ENCODE results near the gene PCDHB10.
"Not testable (repeated sequence)": the region's sequence is repeated elsewhere in the genome, so short reads cannot be mapped to it uniquely, and the experiment has no call there.

Gene PCDHB10

DNA sequence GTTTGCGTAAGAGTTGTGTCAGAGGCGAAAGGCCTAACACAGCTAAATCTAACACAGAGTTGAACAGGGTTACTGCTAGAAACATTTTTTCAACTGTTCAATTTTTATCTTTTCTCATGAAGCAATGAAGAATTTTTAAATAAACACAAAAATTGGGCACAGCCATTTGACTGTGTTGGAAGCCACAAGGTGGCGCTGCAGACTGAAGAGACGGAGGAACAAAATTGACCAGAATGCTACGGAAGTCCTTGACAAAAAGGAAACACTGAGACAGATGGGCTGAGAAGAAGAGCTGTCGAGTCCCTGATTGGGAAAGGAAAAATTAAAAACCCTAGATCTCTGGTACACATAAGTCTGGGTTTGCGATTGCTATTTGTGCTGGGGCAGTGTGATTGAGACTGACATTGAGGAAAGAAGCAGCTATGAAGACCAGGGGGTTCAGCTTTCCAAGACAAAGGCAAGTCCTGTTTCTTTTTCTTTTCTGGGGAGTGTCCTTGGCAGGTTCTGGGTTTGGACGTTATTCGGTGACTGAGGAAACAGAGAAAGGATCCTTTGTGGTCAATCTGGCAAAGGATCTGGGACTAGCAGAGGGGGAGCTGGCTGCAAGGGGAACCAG lies 5.1 kb upstream of the PCDHB10 start, which contains the start of gene PCDHB9:
Gene PCDHB9, plus strand, starts transcription at position 265 of the 616 bp plus-strand sequence. Its CDS starts 158 bp downstream, at position 423.
- no peak for DNase-seq (ENCODE audit: low read depth in 1 of 2, low spot score in 1 of 2)

DNA sequence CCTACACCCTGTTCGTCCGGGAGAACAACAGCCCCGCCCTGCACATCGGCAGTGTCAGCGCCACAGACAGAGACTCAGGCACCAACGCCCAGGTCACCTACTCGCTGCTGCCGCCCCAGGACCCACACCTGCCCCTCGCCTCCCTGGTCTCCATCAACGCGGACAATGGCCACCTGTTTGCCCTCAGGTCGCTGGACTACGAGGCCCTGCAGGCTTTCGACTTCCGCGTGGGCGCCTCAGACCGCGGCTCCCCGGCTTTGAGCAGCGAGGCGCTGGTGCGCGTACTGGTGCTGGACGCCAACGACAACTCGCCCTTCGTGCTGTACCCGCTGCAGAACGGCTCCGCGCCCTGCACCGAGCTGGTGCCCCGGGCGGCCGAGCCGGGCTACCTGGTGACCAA lies 3.5 kb upstream of the PCDHB10 start:
- not testable (repeated sequence) for DNase-seq (ENCODE audit: low read depth in 1 of 2, low spot score in 1 of 2)

- not testable (repeated sequence) for DNase-seq (ENCODE audit: low read depth in 1 of 2, low spot score in 1 of 2)
Measured at GRCh38 chr5:141189131-141189530, 3.0 kb upstream of the PCDHB10 start.

- DNase-seq (ENCODE audit: low read depth in 1 of 2, low spot score in 1 of 2), result not testable (repeated sequence)
Measured at GRCh38 chr5:141194332-141194731, 2.2 kb downstream of the PCDHB10 start.

DNA sequence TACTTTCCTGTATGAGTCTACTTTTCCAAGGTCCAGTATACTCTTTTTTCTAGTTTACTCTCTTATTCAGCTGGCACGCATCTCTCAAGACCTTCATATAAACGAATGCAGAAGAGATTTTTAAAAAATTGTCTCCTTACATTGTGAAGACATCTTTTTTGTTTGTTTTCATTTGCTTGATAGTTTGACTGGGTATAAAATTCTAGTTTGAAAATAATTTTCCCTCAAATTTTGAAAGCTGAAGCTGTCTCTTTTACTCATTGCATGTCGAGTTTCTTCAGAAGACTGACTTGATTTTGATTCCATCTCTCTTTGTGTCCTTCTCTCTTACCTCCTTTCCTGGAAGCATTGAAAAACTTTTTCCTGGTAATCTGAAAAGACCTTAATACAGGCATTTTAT lies 4.2 kb downstream of the PCDHB10 start:
- no peak for DNase-seq (ENCODE audit: low read depth in 1 of 2, low spot score in 1 of 2)

DNA sequence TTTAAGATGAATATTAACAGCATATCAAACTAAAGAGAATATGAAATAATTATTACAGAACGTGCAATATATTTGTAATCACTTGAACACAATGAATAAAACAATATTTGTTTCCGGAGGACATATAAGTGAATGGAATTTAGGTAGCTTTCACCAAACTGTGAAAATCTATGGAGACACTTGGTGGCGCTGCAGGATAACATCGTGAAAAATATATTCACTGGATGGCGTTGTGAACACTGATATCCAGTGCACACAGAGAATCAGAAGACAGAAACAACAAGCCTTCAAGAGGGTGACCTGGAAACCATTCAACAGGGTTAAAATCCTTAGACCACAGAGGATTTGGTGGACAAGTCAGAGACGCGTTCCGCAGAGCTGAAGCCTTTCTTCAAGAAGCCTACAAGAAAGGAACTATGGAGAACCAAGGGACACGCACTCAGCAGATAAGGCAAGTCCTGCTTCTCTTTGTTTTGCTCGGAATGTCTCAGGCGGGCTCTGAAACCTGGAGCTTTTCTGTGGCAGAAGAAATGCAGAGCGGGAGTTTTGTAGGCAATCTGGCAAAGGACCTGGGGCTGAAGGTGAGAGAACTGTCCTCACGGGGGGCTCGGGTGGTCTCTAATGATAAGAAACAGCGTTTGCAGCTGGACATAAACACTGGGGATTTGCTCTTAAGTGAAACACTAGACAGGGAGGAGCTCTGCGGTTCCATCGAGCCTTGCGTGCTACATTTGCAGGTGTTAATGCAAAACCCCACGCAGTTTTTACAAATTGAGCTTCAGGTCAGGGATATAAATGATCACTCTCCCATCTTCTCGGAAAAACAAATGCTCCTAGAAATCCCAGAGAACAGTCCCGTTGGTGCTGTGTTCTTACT lies 7.4 kb downstream of the PCDHB10 start, which contains the start of gene PCDHB11:
Gene PCDHB11, plus strand, starts transcription at position 269 of the 877 bp plus-strand sequence. Its CDS starts 148 bp downstream, at position 417.
- no peak for DNase-seq (ENCODE audit: low read depth in 1 of 2, low spot score in 1 of 2)

GRCh38 chr5:141201126-141201525 lies 9.0 kb downstream of the PCDHB10 start:
- not testable (repeated sequence) for DNase-seq (ENCODE audit: low read depth in 1 of 2, low spot score in 1 of 2)

GRCh38 chr5:141201646-141202045 lies 9.5 kb downstream of the PCDHB10 start:
- DNase-seq (ENCODE audit: low read depth in 1 of 2, low spot score in 1 of 2), result not testable (repeated sequence)

- DNase-seq (ENCODE audit: low read depth in 1 of 2, low spot score in 1 of 2), result no peak
Measured at GRCh38 chr5:141208478-141208877, 16.3 kb downstream of the PCDHB10 start, which contains the start of gene PCDHB12. Gene PCDHB12, plus strand, starts transcription at chr5:141208719. Its CDS starts 189 bp downstream, at chr5:141208908.

- DNase-seq (ENCODE audit: low read depth in 1 of 2, low spot score in 1 of 2), result not testable (repeated sequence)
Measured at GRCh38 chr5:141210281-141210680, 18.1 kb downstream of the PCDHB10 start.

DNA sequence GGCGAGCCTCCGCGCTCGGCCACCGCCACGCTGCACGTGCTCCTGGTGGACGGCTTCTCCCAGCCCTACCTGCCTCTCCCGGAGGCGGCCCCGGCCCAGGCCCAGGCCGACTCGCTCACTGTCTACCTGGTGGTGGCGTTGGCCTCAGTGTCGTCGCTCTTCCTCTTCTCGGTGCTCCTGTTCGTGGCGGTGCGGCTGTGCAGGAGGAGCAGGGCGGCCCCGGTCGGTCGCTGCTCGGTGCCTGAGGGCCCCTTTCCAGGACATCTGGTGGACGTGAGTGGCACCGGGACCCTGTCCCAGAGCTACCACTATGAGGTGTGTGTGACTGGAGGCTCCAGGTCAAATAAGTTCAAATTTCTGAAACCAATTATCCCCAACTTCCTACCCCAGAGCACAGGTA lies 18.7 kb downstream of the PCDHB10 start:
- not testable (repeated sequence) for DNase-seq (ENCODE audit: low read depth in 1 of 2, low spot score in 1 of 2)

DNA sequence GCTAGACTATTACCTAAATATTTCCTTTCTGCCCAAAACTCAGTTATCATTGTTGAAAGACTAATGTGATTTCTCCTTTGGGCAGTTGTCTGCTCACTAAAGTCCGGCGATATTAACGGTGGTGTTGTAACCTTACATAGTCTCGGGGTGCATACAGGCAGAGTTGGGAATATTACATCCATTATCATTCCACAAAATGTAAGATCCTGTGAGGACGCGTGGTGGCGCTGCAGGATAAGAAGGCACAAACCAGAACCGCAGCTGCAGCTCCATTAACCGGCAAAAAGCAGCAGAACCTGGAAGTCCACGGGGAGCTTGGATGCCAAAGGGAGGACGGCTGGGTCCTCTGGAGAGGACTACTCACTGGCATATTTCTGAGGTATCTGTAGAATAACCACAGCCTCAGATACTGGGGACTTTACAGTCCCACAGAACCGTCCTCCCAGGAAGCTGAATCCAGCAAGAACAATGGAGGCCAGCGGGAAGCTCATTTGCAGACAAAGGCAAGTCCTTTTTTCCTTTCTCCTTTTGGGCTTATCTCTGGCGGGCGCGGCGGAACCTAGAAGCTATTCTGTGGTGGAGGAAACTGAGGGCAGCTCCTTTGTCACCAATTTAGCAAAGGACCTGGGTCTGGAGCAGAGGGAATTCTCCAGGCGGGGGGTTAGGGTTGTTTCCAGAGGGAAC lies 21.6 kb downstream of the PCDHB10 start, which contains the start of gene PCDHB13:
Gene PCDHB13, plus strand, starts transcription at position 264 of the 684 bp plus-strand sequence. Its CDS starts 205 bp downstream, at position 469.
- DNase-seq (ENCODE audit: low read depth in 1 of 2, low spot score in 1 of 2), result not testable (repeated sequence)

DNA sequence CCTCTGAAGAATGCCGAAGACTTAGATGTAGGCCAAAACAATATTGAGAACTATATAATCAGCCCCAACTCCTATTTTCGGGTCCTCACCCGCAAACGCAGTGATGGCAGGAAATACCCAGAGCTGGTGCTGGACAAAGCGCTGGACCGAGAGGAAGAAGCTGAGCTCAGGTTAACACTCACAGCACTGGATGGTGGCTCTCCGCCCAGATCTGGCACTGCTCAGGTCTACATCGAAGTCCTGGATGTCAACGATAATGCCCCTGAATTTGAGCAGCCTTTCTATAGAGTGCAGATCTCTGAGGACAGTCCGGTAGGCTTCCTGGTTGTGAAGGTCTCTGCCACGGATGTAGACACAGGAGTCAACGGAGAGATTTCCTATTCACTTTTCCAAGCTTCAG lies 22.4 kb downstream of the PCDHB10 start:
- DNase-seq (ENCODE audit: low read depth in 1 of 2, low spot score in 1 of 2), result not testable (repeated sequence)

DNA sequence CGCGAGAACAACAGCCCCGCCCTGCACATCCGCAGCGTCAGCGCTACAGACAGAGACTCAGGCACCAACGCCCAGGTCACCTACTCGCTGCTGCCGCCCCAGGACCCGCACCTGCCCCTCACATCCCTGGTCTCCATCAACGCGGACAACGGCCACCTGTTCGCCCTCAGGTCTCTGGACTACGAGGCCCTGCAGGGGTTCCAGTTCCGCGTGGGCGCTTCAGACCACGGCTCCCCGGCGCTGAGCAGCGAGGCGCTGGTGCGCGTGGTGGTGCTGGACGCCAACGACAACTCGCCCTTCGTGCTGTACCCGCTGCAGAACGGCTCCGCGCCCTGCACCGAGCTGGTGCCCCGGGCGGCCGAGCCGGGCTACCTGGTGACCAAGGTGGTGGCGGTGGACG lies 23.4 kb downstream of the PCDHB10 start:
- DNase-seq (ENCODE audit: low read depth in 1 of 2, low spot score in 1 of 2), result not testable (repeated sequence)

- not testable (repeated sequence) for DNase-seq (ENCODE audit: low read depth in 1 of 2, low spot score in 1 of 2)
Measured at GRCh38 chr5:141216035-141216434, 23.9 kb downstream of the PCDHB10 start.

DNA sequence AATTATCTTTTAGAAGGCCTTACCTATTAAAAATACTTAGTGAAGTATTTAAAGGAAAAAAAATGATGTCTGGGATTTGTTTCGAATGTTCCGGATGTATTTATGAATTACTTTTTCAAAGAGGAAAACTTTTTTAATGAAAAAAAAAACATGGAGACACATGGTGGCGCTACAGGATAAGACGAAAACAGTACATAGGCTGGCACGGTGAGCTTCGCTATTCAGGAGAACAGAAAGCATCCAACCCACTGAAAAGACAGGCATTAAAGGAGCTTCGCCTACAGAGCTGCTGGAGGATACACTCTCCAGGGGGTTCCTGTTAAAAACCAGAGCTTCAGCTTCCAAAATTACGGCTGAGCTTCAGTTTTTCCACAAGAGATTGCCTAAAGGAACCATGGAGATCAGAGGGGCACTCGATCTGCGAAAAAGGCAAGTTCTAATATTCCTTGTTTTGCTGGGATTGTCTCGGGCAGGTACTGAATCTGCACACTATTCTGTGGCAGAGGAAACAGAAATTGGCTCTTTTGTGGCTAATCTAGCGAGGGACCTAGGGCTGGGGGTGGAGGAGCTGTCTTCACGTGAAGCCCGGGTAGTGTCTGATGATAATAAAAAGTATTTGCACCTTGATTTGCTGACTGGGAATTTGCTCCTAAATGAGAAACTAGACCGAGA lies 31.1 kb downstream of the PCDHB10 start, which contains the start of gene PCDHB14:
Gene PCDHB14, plus strand, starts transcription at position 232 of the 672 bp plus-strand sequence. Its CDS starts 163 bp downstream, at position 395.
- no peak for DNase-seq (ENCODE audit: low read depth in 1 of 2, low spot score in 1 of 2)

- not testable (repeated sequence) for DNase-seq (ENCODE audit: low read depth in 1 of 2, low spot score in 1 of 2)
Measured at GRCh38 chr5:141224844-141225243, 32.7 kb downstream of the PCDHB10 start.

DNA sequence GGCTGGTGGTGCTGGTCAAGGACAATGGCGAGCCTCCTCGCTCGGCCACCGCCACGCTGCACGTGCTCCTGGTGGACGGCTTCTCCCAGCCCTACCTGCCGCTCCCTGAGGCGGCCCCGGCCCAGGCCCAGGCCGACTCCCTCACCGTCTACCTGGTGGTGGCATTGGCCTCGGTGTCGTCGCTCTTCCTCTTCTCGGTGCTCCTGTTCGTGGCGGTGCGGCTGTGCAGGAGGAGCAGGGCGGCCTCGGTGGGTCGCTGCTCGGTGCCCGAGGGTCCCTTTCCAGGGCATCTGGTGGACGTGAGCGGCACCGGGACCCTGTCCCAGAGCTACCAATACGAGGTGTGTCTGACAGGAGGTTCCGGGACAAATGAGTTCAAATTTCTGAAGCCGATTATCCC lies 33.3 kb downstream of the PCDHB10 start:
- not testable (repeated sequence) for DNase-seq (ENCODE audit: low read depth in 1 of 2, low spot score in 1 of 2)

GRCh38 chr5:141234109-141234667 lies 42.0 kb downstream of the PCDHB10 start:
- DNase-seq (ENCODE audit: low read depth in 1 of 2, low spot score in 1 of 2), result no peak

DNA sequence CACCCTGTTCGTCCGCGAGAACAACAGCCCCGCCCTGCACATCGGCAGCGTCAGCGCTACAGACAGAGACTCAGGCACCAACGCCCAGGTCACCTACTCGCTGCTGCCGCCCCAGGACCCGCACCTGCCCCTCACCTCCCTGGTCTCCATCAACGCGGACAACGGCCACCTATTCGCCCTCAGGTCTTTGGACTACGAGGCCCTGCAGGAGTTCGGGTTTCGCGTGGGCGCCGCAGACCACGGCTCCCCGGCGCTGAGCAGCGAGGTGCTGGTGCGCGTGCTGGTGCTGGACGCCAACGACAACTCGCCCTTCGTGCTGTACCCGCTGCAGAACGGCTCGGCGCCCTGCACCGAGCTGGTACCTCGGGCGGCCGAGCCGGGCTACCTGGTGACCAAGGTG lies 43.8 kb downstream of the PCDHB10 start:
- DNase-seq (ENCODE audit: low read depth in 1 of 2, low spot score in 1 of 2), result not testable (repeated sequence)
